GM19467 (cell line): ENCODE data around the gene OR14A2.
"Not testable (repeated sequence)": the region's sequence is repeated elsewhere in the genome, so short reads cannot be mapped to it uniquely, and the experiment has no call there.

Source experiments
- ATAC-seq: cut with Tn5 transposase; IDR thresholded peaks from one replicate; pipeline ENCODE4 v1.9.1; 2021; ENCODE audit warnings: mild to moderate bottlenecking, moderate library complexity; ENCODE audit not compliant: unreplicated experiment

Gene OR14A2

DNA sequence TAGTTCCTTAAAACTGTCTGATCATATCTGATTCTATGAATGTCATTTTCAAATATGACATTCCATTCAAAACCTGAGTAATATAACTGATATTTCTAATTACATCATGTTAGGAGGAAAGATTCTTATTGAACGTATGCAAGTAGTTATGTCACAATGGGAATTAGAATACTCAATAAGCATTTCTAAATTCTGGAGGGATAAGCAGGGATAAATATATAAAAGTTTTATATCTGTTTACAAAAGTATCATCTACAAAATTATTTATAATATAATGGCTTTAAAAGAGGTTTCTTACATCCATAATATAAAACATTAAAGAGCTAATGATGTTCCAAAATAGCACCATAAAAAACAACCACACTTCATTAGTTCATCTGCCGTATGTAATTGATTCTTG, at the start of gene OR14A2:
Gene OR14A2 (minus strand): TSS at position 101 of the 400 bp plus-strand sequence.
- ATAC-seq, result no peak

DNA sequence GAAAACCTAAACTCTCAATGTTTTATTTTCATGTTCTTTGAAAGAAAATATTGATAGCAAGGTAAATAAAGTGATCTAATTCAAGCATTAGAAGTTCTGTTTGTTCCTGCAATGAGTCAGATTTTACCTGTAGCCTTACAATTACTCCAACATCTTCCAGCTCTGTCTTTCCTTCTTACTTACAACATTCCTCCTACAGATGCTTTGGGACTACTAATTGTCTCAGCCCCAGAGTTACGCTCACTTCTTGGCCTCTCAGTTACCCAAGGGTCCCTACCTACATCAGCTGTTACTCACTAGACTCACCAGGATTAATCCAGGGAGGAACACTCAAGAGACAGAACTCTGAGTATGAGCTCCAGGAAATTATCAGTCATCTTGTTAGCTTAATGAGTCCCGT, 49.6 kb upstream of the OR14A2 start:
- ATAC-seq, result no peak

DNA sequence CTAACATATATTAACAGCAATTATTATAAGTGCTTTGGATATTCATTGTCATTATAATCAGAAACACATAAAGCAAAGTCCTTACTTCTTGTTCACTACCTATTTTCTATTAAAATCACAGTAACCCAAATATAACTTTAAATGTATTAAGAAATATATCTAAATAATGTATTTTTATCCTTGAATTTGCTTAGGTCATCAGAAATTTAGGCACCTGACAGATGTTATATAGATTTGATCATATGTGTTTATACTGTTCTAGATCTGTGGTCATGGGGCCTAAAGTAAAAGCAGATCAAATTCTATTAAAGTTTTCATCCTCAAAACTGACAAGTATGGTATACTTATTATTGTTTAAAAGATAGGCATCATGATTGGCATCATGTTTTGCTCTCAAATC, 21.7 kb upstream of the OR14A2 start:
- no peak for ATAC-seq

DNA sequence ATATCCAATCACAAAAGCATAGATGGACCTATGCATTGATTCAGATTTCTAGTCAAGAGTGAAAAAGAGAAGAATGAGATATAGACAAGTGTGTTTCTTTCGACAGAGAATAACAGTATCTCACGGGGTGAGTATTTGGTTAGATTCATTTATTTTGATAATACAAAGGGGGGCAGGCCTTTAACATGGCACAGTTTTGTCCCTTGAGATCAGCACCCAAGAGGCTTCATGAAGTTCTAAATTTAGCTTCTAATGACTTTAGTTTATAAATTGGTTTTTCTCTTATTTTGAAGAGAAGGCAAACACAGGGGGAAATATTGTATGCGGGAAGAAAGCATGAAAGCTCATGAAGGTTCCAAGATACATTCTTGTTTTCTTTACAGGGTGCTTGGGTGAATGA, 12.5 kb upstream of the OR14A2 start, which contains the start of gene OR1C1:
Gene OR1C1 (minus strand): TSS at position 101 of the 400 bp plus-strand sequence. CDS start 2,150 bp downstream, outside the sequence.
- ATAC-seq, result no peak

DNA sequence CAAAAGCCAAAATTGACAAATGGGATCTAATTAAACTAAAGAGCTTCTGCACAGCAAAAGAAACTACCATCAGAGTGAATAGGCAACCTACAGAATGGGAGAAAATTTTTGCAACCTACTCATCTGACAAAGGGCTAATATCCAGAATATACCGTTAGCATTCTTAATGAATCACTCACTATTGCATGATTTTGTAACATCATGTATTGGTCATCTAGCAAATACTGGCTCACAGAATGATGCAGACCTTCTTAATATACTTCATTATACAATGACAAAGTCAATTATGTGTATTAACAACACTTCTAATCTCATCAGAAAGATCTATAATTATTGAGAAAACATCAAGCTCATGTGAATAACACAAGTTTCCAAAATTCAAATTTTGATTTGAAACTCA, 6.4 kb upstream of the OR14A2 start:
- ATAC-seq, result not testable (repeated sequence)

DNA sequence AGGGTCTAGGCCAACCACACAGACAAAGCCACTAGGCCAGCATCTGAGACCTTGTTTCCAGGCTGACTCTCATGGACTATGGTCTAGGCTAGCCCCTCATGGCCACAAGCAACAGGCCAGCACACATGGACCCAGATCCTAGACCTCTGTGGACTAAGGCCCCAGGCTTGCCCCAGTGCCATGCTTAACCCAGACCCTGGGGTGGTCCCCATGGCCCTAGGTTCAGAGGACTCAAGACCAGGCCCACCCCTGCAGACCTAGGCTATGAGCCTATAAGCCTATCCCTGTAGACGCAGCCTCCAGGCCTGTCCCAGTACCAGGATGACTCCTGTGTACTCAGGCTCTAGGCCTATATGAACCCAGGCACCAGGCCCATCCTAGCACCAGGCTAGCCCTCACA, 1.9 kb upstream of the OR14A2 start:
- ATAC-seq, result no peak

DNA sequence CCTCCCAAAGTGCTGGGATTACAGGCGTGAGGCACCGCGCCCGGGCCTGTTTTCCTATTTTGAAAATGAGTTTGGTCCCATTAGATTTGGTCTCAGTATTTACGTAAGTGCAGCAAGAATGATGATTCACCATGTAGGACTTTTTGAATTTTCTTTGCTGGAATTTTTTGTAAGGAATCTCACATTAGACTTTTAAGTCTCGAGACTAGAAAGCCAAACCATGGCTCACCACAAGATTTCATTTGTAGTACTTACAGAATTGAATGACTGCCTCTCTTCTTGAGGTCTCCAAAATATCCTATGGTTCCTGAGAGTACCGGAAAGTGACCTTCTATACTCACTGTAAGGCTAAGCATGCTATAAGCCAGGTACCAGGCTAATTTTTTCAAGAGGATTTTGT, 325 bp downstream of the OR14A2 start:
- ATAC-seq, result no peak

DNA sequence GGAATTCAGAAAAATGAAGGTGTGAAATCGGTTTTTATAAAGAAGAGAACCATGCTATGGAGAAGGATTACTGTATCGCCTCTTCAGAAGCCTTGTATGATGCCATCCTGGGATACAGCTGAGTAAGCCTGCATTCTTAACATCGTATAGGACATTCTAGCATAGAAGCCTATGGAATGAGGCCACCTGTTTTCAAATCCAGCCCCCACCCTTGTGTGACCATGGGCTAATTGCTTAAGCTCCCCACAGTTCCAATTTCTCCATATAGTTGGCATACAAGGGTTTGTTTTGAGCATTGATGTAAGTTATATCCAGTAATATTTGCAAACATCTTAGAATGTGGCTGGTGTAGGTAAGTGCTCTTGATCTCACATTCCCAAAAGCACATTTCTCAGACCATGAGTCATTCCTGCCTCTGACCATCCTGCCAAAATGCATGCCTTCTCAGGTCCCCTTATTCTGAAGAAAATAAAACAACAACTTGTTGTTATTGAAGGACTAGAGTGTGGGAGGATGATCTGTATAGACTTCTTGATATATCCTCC, 1.5 kb downstream of the OR14A2 start:
- no peak for ATAC-seq

DNA sequence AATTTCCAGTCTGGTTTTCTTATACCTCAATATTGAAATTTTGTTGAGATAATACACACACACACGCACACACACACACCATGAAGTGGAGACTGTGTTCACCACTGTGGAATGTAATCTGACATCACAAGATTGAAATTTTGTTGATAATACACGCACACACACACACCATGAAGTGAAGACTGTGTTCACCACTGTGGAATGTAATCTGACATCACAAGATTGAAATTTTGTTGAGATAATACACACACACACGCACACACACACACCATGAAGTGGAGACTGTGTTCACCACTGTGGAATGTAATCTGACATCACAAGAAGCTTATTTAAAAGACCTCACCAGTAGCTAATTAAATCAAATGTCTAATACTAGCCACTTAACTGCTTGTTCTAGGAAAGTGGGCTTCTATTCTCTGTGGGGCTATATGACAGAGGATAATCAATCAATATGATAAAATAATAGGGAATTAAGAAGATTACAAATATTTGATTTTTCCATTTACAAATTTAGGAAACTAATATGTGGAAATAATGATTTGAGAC, 5.7 kb downstream of the OR14A2 start:
- not testable (repeated sequence) for ATAC-seq

DNA sequence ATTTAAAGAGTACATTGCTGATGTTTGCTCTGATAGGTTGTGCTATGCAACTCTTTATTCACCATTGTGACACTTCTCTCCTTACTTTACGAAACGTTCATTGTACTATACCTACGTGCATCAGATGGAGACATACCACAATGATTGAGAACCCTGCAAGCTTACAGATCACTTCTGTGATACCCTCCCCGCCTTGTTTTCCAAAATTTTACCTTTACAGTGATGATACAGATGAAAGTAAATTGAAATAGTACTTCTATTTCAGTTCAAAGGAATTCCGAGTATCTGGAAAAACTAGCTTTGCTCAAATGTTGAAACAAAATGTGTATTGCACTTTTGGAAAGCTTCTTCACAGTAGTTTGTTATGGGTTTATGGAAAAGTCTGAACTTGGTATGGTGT, 6.2 kb downstream of the OR14A2 start:
- no peak for ATAC-seq

DNA sequence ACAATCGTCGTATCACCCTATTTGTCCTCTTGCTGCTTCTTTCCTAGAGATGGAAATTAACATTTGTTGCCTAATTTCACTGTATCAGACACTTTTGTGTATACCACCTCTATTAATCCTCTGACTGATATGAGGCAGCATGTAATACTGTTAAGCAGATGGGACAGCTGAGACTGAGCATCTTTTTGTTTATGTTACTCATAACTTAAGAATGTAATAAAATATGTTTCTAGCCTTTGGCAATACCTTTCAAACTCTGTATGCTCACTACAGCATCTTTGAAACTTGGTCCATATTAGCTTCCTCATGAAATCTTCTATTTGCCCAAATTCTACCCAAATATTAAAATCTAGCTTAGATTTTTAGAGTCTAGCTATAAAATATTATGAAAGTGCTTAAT, 7.2 kb downstream of the OR14A2 start:
- ATAC-seq, result no peak

DNA sequence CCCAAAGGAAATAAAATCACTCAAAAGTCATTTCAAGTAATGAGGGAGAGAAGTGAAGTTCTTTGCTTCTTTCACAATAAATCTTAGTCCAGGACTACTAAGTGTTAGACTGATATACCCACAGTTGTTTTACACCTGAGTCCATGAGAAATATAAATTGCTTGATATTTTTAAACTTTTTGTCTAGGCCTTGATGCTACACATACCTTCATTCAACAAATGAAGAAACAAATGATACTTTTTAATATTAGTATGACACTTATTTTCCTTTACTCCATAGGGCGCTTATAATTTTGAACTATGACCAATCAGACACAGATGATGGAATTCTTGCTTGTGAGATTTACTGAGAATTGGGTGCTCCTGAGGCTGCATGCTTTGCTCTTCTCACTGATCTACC, 9.6 kb downstream of the OR14A2 start, which contains the start of gene OR14K1:
Gene OR14K1 (plus strand): TSS at position 301 of the 400 bp plus-strand sequence. CDS start 0 bp downstream, at position 301.
- no peak for ATAC-seq

DNA sequence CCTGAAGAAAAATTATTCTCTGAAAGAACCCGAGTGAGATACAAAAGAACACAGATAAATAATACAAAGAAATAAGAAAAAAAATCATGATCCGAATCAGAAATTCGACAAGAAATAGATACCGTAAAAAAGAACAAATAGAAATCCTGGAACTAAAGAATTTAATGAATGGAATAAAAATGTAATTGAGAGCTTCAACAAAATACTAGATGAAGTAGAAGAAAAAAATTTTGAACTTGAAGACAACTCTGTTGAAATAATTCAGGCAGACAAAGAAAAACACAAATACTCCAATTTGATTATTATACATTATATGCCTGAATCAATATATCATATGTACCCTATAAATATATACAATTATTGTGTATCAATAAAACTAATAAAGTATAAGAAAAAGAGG, 26.7 kb downstream of the OR14A2 start:
- ATAC-seq, result no peak

DNA sequence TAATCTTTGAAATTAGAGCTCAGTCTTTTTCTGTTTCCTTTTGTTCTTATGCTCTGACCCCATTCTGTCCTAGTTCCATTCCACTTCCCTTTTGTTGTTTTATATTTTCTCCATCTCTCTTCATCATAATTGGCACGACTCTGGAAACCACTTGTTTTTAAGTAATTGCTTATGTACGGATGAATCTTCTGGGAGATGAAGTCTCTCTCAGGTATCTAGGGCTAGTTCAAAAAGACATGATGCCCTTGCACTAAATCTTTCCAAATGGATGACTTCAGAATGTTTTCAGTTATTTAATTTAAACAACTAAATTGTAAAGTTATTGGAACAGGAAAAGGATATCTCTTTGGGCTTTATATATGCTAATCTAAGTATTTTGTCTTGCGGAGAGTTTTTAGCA, 31.4 kb downstream of the OR14A2 start, which contains the start of gene OR6F1:
Gene OR6F1 (minus strand): TSS at position 101 of the 400 bp plus-strand sequence. CDS start 3,891 bp downstream, outside the sequence.
- no peak for ATAC-seq

DNA sequence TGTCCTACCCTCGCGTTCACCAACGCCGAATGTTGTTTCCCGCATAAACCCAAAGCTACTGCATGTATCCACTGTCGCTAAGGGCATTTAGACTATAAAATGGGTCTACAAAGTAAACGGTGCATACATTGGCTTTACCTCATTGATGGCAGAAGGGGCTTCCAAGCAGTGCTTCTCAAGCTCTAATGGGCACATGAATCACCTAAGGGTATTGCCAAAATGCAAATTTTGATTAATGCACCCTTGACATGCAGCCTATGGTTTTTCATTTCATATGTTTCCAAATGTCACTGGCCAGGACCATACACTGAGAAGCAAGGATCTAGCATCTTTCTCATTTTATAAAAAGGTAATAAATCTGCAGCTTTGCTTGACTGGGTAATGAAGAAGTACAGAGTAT, 34.2 kb downstream of the OR14A2 start:
- ATAC-seq, result no peak

DNA sequence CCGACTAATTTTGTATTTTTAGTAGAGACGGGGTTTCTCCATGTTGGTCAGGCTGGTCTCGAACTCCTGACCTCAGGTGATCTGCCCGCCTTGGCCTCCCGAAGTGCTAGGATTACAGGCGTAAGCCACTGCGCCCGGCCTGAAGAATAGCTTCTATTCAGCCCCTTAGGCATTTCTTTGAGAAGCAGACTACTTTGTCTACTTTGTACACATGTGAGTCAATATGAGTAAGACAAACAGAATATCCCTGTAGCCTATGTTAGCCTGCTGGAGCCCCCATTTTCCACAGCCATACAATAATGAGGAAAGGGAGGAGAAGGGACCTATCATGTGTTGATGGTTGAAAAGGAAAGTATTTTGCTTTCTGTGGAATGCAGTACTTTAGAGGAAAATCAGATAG, 37.3 kb downstream of the OR14A2 start:
- ATAC-seq, result not testable (repeated sequence)

DNA sequence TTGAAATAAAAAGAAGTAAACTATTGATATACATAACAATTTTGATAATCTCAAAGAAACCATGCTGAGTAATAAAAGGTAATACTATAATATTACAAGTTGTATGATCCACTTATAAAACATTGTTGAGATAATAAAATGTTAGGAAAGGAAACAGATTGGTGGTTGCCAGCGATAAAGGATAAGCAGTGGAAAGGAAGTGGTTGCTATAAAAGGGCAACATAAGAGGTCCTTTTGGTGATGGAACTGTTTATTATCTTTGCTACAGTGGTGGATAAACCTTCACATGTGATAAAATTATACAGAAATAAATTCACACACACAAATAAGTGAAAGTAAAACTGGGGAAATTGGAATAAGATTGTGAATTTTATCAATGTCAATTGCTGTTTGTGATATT, 46.6 kb downstream of the OR14A2 start:
- no peak for ATAC-seq

DNA sequence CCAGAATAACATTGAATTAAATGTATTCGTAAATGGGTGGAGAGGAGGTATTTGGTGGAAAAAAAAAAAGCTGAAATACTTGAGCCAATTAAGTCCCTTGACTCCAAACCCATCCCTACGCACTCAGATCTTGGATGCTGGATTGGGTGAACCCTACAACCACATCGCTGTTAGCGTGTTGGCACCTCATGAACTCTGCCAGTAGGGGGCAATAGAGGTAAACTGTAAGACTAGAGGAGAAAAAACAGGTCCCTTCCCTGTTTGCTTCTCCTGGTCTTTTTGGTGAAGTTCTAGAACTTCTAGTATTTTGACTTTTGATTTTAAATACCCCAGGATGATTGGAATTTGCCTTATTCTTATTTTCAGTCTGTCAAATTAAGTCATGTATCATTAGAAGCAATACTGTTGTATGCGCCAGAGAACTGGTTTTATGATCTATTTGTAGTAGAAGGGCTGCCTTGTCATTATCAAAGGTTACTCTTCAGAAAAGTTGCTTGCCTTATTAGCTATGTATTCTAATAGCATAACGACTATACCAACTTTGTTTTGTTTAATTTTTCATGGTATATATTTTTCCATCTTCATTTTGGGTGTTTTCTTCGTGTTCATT, 66.5 kb downstream of the OR14A2 start:
- ATAC-seq, result peak; percentile 88

DNA sequence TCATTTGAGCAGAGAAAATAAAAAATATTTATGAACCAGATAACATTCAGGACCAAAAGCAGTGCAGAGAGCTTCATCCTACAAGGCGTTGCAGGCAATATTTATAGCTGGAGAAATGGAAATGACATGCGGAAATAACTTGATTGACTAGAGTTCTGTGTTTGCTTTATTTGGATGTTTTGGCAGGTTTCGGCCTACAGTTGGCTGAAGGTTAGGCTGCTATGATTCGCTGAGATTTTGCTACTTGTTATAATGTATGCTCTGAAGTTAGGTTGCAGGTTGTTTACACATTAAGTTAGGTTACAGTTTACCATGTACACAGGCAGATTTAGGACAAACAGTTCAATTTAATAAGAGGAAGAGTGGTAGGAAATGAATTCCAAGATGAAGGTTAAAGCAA, 67.8 kb downstream of the OR14A2 start:
- ATAC-seq, result no peak

DNA sequence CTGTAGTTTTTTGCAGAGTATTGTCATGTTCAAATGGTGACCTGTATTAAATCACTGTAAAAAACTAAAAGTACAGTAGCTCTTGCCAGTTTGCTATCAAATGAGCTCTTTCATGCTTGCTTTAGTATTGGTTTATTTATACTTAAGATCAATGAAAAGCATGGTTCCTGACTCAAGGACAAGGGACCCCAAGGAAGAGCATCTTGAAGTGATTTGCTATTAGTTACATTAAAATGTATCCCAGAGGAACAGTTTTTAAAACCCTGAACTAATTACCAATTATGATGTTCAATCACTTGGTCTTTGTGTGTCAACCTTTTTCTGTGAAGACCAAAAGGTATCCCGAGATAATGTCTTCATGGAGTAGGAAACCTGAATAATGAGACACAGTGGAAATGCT, 68.3 kb downstream of the OR14A2 start, which contains the start of gene OR13G1:
Gene OR13G1 (minus strand): TSS at position 101 of the 400 bp plus-strand sequence. CDS start 6,698 bp downstream, outside the sequence.
- ATAC-seq, result no peak
